ENCODE measurements around the gene PPP1CA.

PPP1CA gene

GRCh38 chr11:67434395-67434881 lies 32.8 kb upstream of the PPP1CA start:
- no peak for DNase-seq

DNA sequence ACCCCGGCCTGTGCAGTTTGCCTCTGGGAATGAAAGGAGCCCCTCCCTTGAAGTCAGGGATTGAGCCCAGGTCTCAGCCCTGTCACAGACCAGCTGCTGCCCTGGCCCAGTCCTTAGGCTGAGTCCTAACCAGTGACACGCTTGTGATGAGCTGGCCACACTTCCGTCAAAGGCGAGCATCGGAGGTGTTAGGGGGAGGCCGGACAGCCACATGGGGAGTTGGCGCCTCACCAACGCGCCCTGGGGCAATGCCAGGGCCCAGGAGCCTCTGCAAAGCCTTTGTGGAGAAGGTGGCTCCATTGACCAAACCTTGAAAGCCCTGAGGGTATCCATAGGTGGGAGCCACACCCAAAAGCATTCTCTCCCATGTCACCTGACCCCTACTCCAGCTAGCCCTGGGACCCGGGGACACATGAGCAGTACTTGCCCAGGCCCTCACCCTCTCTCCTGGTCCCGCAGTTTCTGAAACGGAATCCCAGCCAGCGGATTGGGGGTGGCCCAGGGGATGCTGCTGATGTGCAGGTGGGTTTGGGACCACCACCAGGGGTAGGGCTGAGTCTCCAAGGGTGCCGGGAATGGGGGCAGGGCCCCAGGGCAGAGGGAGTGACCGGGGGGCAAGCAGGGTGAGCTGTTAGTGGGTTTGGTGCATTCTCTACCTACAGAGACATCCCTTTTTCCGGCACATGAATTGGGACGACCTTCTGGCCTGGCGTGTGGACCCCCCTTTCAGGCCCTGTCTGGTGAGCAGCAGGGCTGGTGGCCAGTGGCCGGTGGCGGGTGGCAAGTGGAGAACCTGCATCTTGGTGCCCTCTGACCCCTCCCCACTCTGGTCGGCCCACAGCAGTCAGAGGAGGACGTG lies 32.1 kb upstream of the PPP1CA start:
- no peak for DNase-seq

DNA sequence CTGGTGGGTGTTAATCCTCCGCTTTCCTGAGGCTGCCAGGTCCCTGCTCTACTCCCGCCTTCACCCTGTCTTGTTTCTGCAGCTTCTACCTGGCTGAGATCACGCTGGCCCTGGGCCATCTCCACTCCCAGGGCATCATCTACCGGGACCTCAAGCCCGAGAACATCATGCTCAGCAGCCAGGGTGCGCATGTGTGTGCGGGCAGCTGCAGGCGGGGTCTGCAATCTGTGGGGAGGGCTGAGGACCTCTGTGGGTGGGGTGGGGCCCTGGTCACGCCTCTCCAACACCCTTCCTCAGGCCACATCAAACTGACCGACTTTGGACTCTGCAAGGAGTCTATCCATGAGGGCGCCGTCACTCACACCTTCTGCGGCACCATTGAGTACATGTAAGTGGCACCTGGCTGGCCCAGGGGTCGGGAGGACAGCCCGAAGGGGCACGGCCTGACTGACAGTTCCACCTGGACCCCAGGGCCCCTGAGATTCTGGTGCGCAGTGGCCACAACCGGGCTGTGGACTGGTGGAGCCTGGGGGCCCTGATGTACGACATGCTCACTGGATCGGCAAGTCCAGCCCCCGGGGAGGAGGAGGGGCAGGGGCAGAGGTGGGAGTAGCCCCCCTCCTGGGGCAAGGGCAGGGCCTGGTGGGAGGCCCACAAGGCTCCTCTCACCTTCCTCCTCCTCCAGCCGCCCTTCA lies 31.1 kb upstream of the PPP1CA start:
- no peak for DNase-seq

- DNase-seq = no peak
These were observed 29.9 kb upstream of the PPP1CA start for GRCh38 chr11:67431346-67432249.

GRCh38 chr11:67429722-67430121 lies 28.1 kb upstream of the PPP1CA start:
- no peak for DNase-seq

- DNase-seq = no peak
These were observed 27.5 kb upstream of the PPP1CA start for GRCh38 chr11:67429038-67429668.

DNA sequence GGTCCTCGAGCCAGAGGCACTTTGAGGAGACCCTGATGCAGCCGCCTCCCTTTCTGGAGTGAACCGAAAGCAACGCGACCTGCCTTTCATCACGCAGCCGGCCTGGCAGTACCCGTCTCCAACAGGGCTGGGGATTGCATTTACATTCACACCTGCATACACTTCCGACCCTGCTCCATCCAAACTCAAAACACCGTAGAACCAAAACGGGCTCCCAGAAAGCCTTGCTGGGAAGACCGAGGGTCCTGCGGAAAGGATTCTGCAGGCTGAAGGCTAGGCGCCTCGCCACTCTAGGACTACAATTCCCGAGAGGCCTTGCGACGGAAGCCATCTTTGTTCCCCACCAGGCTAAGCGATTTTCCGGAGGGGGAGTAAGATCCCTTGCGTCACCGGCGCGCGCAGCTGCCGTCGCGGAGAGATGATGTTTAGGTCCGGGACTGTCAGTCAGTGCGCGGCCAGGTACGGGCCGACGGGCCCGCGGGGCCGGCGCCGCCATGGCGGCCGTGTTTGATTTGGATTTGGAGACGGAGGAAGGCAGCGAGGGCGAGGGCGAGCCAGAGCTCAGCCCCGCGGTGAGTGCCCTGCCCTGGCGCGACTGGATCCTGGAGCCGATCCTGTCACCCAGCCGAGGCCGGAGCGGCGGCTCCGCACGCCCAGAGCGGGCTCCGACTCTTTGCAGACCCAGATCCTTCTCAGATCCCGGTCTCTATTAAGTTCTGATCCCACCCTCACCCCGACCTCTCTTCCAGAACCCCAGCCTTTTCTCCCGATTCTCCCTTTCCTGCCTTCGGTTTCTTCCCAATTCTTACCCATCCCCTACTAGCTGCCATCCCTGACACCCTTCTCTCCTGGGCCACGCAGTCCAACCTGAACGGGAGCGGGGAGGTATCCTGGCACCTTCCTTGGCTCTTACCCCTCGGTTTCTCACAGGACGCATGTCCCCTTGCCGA lies 26.7 kb upstream of the PPP1CA start, which contains the start of gene RPS6KB2:
RPS6KB2 (plus strand) TSS at position 443 of the 950 bp plus-strand sequence; CDS start at position 495, 52 bp downstream.
- DNase-seq = peak; percentile 99

- peak; percentile 67 for DNase-seq
These were observed 25.8 kb upstream of the PPP1CA start for GRCh38 chr11:67427364-67427859.

GRCh38 chr11:67423891-67424613 lies 22.4 kb upstream of the PPP1CA start:
- no peak for DNase-seq

- DNase-seq = no peak
These were observed 21.8 kb upstream of the PPP1CA start for GRCh38 chr11:67423466-67423865.

- DNase-seq = peak; percentile 62
These were observed 21.2 kb upstream of the PPP1CA start for GRCh38 chr11:67422891-67423290.

DNA sequence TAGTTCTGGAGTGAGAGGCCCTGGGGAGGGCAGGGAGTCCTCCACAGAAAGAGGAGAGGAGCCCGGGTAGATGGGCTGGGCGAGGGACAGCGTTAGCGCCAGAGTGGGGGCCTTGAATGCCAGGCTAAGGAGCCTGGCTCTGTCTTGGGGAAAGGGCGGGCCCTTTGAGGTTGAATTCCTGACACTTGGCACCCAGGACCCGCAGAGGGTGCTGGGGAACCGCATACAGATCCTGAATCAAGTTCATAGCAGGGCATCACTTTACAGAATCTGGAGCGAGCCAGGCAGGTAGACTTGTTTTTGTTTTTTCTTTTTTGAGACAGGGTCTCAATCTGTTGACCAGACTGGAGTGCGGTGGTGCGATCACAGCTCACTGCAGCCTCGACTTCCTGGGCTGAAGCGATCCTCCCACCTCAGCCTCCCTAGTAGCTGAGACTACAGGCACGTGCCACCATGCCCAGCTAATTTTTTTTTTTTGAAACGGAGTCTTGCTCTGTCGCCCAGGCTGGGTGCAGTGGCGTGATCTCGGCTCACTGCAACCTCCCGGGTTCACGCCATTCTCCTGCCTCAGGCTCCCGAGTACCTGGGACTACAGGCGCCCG lies 19.9 kb upstream of the PPP1CA start:
- no peak for DNase-seq

- peak; percentile 98 for DNase-seq
These were observed 19.2 kb upstream of the PPP1CA start for GRCh38 chr11:67420646-67421429.

DNA sequence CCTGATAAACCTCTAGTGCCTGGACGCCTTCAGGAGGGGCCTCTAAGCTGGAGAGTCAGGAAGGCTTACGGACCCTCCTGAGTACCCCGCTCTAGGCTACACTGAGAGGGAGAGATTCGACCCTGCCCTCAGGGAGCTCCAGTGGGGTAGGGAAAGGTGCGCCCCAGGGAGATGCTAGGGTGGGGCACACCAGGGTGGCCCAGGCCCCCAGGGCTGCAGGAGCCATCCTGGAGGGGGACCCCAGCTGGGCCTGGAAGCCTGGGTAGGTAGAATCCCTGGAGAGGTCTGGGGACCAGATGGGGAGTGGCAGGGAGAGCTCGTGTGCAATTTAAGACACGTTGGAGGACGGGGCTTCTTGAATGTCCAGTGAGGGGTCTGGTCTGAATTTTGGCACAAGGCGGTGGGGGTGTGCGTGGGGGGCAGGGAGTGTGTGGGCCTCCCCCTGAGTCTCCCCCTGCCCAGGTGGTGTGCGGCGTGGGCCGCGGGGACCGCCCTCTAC lies 18.5 kb upstream of the PPP1CA start:
- DNase-seq = no peak

GRCh38 chr11:67419325-67420049 lies 17.8 kb upstream of the PPP1CA start:
- DNase-seq = no peak

- peak; percentile 41 for DNase-seq
These were observed 17.0 kb upstream of the PPP1CA start for GRCh38 chr11:67418476-67419281.

DNA sequence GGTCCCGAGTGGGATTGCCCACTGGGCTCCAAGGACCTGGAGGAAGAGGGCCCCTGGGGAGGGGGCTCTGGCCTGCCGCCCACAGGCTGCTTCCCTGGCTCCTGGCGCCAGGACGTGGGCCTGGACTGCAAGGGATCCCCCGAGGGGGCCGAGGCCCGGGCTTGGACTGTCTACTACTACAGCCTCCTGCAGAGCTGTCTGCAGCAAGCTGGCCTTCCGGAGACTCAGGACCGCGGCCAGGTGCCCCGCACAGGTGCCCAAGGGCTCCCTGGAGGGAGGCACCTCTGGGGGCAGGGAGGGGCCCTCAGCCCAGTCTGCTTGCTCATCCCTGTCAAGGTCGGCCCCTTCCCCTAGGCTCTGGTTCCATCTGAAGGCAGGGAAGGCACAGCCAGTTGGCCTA lies 15.8 kb upstream of the PPP1CA start:
- DNase-seq = no peak
